Neural crest cell (in vitro differentiated cells): ENCODE results near the gene TRIM23. TPM values are rescaled to one million over a fixed set of nuclear protein-coding genes. Genes with fewer than 3 reads are reported as not detected.

ENCODE experiments used
- DNase-seq: peaks from one replicate; pipeline ENCODE4 v3.0.0; 2021; ENCODE audit warnings: low read depth, mixed read lengths, low spot score
- H3K27ac Mint-ChIP-seq: one replicate; pipeline ENCODE4 v1.8.0; 2021; ENCODE audit warnings: mild to moderate bottlenecking, mixed read lengths; ENCODE audit not compliant: unreplicated experiment
- H3K27me3 Mint-ChIP-seq: 2 replicates; pipeline ENCODE4 v1.8.0; 2021; ENCODE audit warnings: low read depth, mild to moderate bottlenecking, mixed read lengths
- H3K36me3 Mint-ChIP-seq: 2 replicates; pipeline ENCODE4 v1.8.0; 2021; ENCODE audit warnings: low read depth, mild to moderate bottlenecking, mixed read lengths
- H3K4me1 Mint-ChIP-seq: 2 replicates; pipeline ENCODE4 v1.8.0; 2021; ENCODE audit warnings: mixed read lengths
- H3K4me3 Mint-ChIP-seq: one replicate; pipeline ENCODE4 v1.8.0; 2021; ENCODE audit warnings: mild to moderate bottlenecking, mixed read lengths
- H3K9me3 Mint-ChIP-seq: 2 replicates; pipeline ENCODE4 v1.8.0; 2021; ENCODE audit warnings: mixed read lengths
- CTCF ChIP-seq: fragments of 200-600 bp; sonication (generic); conservative IDR thresholded peaks from 2 replicates; pipeline ENCODE4 v1.5.0; 2021; ENCODE audit warnings: antibody characterized with exemption, mild to moderate bottlenecking
- total RNA-seq: library from RNA; stranded (reverse); gene quantifications from 2 replicates; pipeline ENCODE4 v1.2.1, GENCODE V29; 2021

The TRIM23 gene
- total RNA-seq, 1 donor from 2014 or later: 12.7 TPM

DNA sequence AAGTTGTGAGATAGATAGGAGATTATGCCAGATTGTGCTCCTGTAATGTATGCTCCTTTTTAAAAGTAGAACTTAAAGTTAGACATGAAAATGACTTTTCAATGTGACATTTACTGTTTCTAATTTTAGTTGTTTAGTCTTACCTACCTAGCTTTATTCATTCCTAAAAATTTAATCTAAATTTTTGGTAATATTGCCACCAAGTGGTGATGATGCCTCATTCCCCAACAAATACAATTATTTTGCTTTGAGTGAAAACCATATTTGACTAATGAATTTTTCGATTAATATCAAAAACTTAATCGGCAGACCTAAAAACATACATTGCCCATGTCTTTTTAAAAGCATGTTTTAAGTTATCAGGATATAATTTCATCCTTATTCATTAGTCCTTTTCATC, 35.4 kb downstream of the TRIM23 start:
- peak; percentile 29 for TF ChIP-seq CTCF
- no peaks in the 10 kb centered on the region for H3K9me3 Mint-ChIP-seq
- peaks cover 4% of the 10 kb centered on the region for H3K36me3 Mint-ChIP-seq
- H3K27me3 Mint-ChIP-seq: no peaks in the 10 kb centered on the region
- DNase-seq: no peak
- no peak overlapping the region for H3K27ac Mint-ChIP-seq
- H3K4me1 Mint-ChIP-seq: no peaks in the 10 kb centered on the region
- H3K4me3 Mint-ChIP-seq: no peak overlapping the region

DNA sequence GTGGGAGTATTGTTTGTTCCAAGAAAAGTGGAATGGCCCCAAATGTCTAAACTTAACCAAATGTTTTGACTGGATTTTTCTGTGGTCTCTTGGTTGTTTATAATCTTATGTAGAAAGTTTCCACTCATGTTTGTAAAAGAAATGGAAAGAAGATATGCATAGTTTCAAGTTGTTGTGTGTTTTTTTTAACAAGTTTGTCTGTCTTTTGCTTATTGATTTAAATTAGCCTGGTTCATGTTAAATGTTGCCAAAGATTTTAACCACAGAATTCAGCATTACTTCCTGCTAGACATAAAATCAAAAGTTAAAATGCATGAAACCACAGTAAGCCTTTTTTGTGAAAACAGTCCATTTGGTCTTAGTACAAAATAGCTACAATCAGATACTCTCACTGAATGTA, 47.0 kb downstream of the TRIM23 start:
- Mint-ChIP-seq H3K27me3 (no peaks in the 10 kb centered on the region), H3K36me3 (peaks cover 8% of the 10 kb centered on the region), H3K9me3 (no peaks in the 10 kb centered on the region), H3K4me1 (no peaks in the 10 kb centered on the region), H3K4me3 (no peak overlapping the region), H3K27ac (no peak overlapping the region)
- no peak for DNase-seq
- TF ChIP-seq CTCF: no peak

DNA sequence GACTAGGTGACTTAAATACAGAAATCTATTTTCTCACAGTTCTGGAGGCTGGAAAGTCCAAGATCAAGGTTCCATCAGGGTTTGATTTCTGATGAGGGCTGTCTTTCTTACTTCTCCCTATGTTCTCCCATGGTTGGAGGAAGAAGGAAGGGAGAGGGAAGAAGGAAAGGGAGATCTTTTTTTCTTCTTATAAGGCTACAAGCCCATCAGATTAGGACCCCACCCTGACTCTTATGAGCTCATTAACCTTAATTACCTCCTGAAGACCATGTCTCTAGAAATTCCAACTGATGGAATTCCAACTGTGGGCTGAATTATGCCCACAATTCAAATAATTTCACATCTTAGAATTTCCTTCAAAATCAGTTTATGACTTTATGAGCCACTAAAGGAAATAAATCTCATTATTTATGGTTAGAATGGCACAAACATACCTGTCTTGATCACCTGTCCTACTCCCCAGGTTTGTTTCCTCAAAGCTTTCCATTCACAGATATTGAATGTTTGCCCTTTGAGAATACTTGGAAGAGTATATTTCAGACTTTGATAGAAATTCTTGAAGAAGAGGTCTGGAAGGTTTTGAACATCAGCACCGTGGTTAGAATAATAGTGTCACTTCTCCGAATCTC, 53.4 kb downstream of the TRIM23 start:
- DNase-seq: no peak
- no peak for TF ChIP-seq CTCF
- H3K4me3 Mint-ChIP-seq: no peak overlapping the region
- H3K36me3 Mint-ChIP-seq: no peaks in the 10 kb centered on the region
- no peak overlapping the region for H3K27ac Mint-ChIP-seq
- H3K27me3 Mint-ChIP-seq: no peaks in the 10 kb centered on the region
- H3K9me3 Mint-ChIP-seq: no peaks in the 10 kb centered on the region
- no peaks in the 10 kb centered on the region for H3K4me1 Mint-ChIP-seq

GRCh38 chr5:65566505-65566904, 57.6 kb downstream of the TRIM23 start:
- H3K9me3 Mint-ChIP-seq: no peaks in the 10 kb centered on the region
- peak overlapping the region; percentile 58 for H3K4me3 Mint-ChIP-seq
- H3K27ac Mint-ChIP-seq: no peak overlapping the region
- peaks cover 32% of the 10 kb centered on the region for H3K4me1 Mint-ChIP-seq
- no peaks in the 10 kb centered on the region for H3K36me3 Mint-ChIP-seq
- DNase-seq: no peak
- H3K27me3 Mint-ChIP-seq: no peaks in the 10 kb centered on the region
- TF ChIP-seq CTCF: no peak

DNA sequence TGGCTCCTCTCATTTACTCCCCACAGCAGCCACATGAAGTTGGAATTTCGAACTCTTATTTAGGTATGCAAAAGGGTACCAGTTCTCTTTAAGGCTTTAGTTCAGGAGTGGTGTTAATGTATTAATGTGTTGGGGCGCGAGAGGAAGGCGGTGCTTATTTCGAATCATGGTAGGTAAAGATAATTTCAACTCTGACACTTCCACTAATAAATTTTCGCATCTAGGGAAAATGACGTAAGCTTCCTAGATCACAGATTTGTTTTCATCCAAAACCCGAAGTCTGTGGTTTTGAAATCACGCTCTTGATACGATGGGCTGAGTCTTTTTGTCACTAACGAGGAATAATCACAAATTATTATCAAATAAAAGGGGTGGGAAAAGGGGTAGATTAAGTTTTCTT, 60.4 kb downstream of the TRIM23 start:
- Mint-ChIP-seq H3K4me3 (peak overlapping the region; percentile 92), H3K4me1 (peaks cover 37% of the 10 kb centered on the region), H3K9me3 (no peaks in the 10 kb centered on the region), H3K36me3 (peaks cover 2% of the 10 kb centered on the region), H3K27me3 (no peaks in the 10 kb centered on the region), H3K27ac (peak overlapping the region; percentile 97)
- no peak for TF ChIP-seq CTCF
- DNase-seq: no peak
